ACHN (cell line): ENCODE measurements around the gene GSK3B.

Source experiments
- DNase-seq: peaks from one replicate; pipeline ENCODE4 v3.0.0-alpha.2; 2015
- in situ Hi-C: cut with HindIII; loops from 2 replicates; pipeline ENCODE4 v1.10.0; 2017; ENCODE audit warnings: low sequenced_read_pairs, low pct_ligation_motif_present, low pct_unique_long_range_greater_than_20kb

GSK3B gene

GRCh38 chr3:120093911-120094775, at the start of gene GSK3B:
Gene GSK3B (minus strand): TSS chr3:120094447. CDS start chr3:120093434, 1,013 bp downstream.
- DNase-seq, result no peak

GRCh38 chr3:120143676-120144075, 49.4 kb upstream of the GSK3B start:
- in situ Hi-C loops, result no loop called here
- DNase-seq, result peak; percentile 18

More at GRCh38 chr3:120093911-120094775, at the start of gene GSK3B:
- in situ Hi-C loops, result no loop called here

- in situ Hi-C loops, result no loop called here
- DNase-seq, result no peak
Observed at GRCh38 chr3:120142236-120142635, 48.0 kb upstream of the GSK3B start.

- in situ Hi-C loops, result no loop called here
- DNase-seq, result no peak
Observed at GRCh38 chr3:120140098-120140742, 46.0 kb upstream of the GSK3B start.

- no peak for DNase-seq
Observed at GRCh38 chr3:120139140-120139539, 44.9 kb upstream of the GSK3B start.

GRCh38 chr3:120137548-120137947, 43.3 kb upstream of the GSK3B start:
- DNase-seq, result no peak
- in situ Hi-C loops, result no loop called here

More at GRCh38 chr3:120139140-120139539, 44.9 kb upstream of the GSK3B start:
- in situ Hi-C loops, result no loop called here

GRCh38 chr3:120130656-120131055, 36.4 kb upstream of the GSK3B start:
- in situ Hi-C loops, result no loop called here
- DNase-seq, result no peak

- DNase-seq, result no peak
- in situ Hi-C loops, result no loop called here
Observed at GRCh38 chr3:120129718-120130513, 35.7 kb upstream of the GSK3B start.

- no peak for DNase-seq
- in situ Hi-C loops, result no loop called here
Observed at GRCh38 chr3:120129051-120129450, 34.8 kb upstream of the GSK3B start.

- in situ Hi-C loops, result no loop called here
Observed at GRCh38 chr3:120125992-120126391, 31.7 kb upstream of the GSK3B start.

GRCh38 chr3:120119846-120120510, 25.7 kb upstream of the GSK3B start:
- no peak for DNase-seq
- in situ Hi-C loops, result no loop called here

More at GRCh38 chr3:120125992-120126391, 31.7 kb upstream of the GSK3B start:
- no peak for DNase-seq

GRCh38 chr3:120114981-120115380, 20.7 kb upstream of the GSK3B start:
- no peak for DNase-seq
- in situ Hi-C loops, result no loop called here

- no peak for DNase-seq
- in situ Hi-C loops, result no loop called here
Observed at GRCh38 chr3:120114376-120114775, 20.1 kb upstream of the GSK3B start.

- in situ Hi-C loops, result no loop called here
- DNase-seq, result peak; percentile 54
Observed at GRCh38 chr3:120113128-120114116, 19.2 kb upstream of the GSK3B start.

- in situ Hi-C loops, result no loop called here
- DNase-seq, result no peak
Observed at GRCh38 chr3:120111898-120112297, 17.7 kb upstream of the GSK3B start.

- in situ Hi-C loops, result no loop called here
- no peak for DNase-seq
Observed at GRCh38 chr3:120103276-120103675, 9.0 kb upstream of the GSK3B start.

GRCh38 chr3:120102674-120103073, 8.4 kb upstream of the GSK3B start:
- in situ Hi-C loops, result no loop called here
- DNase-seq, result no peak
